SH-SY5Y (cell line): ENCODE data around the gene ZNF521.

Source experiments
- GATA2 ChIP-seq: IDR thresholded peaks from 2 replicates; pipeline ENCODE4 v1.6.1; 2011; ENCODE audit warnings: mild to moderate bottlenecking, low read depth, low read length
- GATA3 ChIP-seq: IDR thresholded peaks from 2 replicates; pipeline ENCODE4 v1.6.1; 2011; ENCODE audit warnings: low read depth, mild to moderate bottlenecking, low read length, moderate library complexity

- TF ChIP-seq GATA2 (no peak), GATA3 (no peak)
Measured at GRCh38 chr18:25305584-25305983, 46.4 kb downstream of the ZNF521 start.
